Hepatic stellate cell (primary cell): Measurements from ENCODE around the gene SLAIN2.
"Not testable (repeated sequence)": the region's sequence is repeated elsewhere in the genome, so short reads cannot be mapped to it uniquely, and the experiment has no call there.

ENCODE experiments used
- DNase-seq: peaks from one replicate; pipeline ENCODE4 v3.0.0; 2011; ENCODE audit warnings: low spot score

SLAIN2 gene

GRCh38 chr4:48340965-48341775, at the start of gene SLAIN2:
Gene SLAIN2 (plus strand): TSS chr4:48341529. CDS start chr4:48341740, 211 bp downstream.
- DNase-seq, result peak; percentile 93

GRCh38 chr4:48292218-48292790, 49.0 kb upstream of the SLAIN2 start:
- not testable (repeated sequence) for DNase-seq

GRCh38 chr4:48295116-48295515, 46.2 kb upstream of the SLAIN2 start:
- no peak for DNase-seq

- no peak for DNase-seq
Measured at GRCh38 chr4:48296365-48296764, 45.0 kb upstream of the SLAIN2 start.

GRCh38 chr4:48297256-48297846, 44.0 kb upstream of the SLAIN2 start:
- DNase-seq, result no peak

- DNase-seq, result no peak
Measured at GRCh38 chr4:48299560-48299959, 41.8 kb upstream of the SLAIN2 start.

GRCh38 chr4:48300004-48300403, 41.3 kb upstream of the SLAIN2 start:
- DNase-seq, result peak; percentile 28

- DNase-seq, result no peak
Measured at GRCh38 chr4:48305508-48305907, 35.8 kb upstream of the SLAIN2 start.

- no peak for DNase-seq
Measured at GRCh38 chr4:48307528-48307927, 33.8 kb upstream of the SLAIN2 start.

GRCh38 chr4:48308901-48309300, 32.4 kb upstream of the SLAIN2 start:
- DNase-seq, result no peak

- DNase-seq, result no peak
Measured at GRCh38 chr4:48311896-48312295, 29.4 kb upstream of the SLAIN2 start.

- DNase-seq, result not testable (repeated sequence)
Measured at GRCh38 chr4:48314746-48315145, 26.6 kb upstream of the SLAIN2 start.

GRCh38 chr4:48315728-48316630, 25.4 kb upstream of the SLAIN2 start:
- peak; percentile 44 for DNase-seq

- no peak for DNase-seq
Measured at GRCh38 chr4:48321312-48321711, 20.0 kb upstream of the SLAIN2 start.

GRCh38 chr4:48322063-48322462, 19.3 kb upstream of the SLAIN2 start:
- DNase-seq, result no peak

- no peak for DNase-seq
Measured at GRCh38 chr4:48324281-48324680, 17.0 kb upstream of the SLAIN2 start.

GRCh38 chr4:48329193-48329592, 12.1 kb upstream of the SLAIN2 start:
- DNase-seq, result no peak

GRCh38 chr4:48329976-48330375, 11.4 kb upstream of the SLAIN2 start:
- DNase-seq, result peak; percentile 57

- DNase-seq, result no peak
Measured at GRCh38 chr4:48331577-48332330, 9.6 kb upstream of the SLAIN2 start.

GRCh38 chr4:48332661-48333060, 8.7 kb upstream of the SLAIN2 start:
- no peak for DNase-seq

GRCh38 chr4:48333587-48333986, 7.7 kb upstream of the SLAIN2 start:
- no peak for DNase-seq
